ENCODE data around the gene CXCR6.

CXCR6 gene

DNA sequence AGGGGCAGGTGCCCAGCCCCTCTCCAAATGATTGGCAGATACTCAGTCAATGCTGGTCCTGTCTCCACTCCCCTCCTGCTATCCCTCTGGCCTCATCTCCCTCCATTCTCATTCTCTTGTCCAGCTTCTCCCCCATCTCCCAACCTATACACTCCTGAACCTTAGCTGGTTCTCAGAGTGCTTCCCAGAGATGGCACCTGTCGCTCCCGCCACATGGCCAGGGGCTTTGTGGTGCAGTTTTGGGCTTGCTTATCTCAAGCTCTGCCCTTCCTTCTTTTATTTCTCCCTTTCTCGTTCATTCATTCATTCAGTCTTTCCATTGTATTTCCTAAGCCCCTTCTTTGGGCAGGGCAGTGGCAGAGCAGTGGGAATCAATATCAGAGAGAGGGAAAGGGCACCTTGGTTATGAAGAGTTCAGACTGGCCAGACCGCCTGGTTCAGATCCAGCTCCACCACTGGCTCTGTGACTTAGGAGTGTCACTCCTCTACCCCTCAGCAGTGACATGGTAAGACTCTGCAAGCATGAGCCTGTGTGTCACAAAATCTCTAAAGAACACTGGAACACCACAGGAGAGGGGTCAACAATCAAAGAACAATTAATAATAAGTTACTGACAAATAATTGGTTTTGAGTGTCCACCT lies 20.2 kb upstream of the CXCR6 start:
- DNase-seq: no peak

DNA sequence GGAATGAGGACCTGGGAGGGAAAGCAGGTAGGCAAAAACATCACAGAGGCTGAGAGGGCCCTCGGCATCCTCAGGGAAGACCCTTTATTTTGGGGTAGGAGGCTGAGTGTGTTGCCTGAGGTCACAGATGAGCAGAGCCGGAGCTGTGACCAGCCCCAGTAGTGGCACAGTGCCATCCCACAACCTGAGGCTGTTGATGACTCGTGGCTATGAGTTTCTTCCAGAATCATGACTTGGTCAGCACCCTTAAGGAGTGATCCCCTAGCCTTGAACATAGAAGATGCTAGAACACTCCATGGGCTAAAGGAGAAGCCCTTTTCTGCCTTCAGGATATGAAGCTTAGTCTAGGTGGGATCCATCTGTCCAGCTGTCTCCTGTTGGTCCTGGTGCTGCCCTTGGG lies 19.5 kb upstream of the CXCR6 start:
- DNase-seq: no peak

DNA sequence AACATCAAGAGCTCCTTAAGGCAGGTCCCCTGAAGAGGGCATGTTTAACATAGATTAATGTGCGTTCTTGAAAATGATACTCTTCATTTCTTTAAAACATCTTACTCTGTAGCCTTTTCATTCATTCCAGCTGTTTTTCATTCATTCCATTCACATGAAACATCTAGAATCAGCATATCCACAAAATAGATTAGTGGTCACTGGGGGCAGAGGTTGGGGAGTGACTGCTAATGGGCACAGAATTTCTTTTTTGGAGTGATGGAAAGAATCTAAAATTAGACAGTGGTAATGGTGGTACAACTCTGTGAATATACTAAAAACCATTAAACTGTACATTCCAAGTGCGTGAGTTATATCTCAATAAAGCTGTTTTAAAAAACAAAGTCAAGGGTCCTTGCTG lies 15.4 kb upstream of the CXCR6 start:
- DNase-seq: no peak

GRCh38 chr3:45929042-45929679 lies 14.1 kb upstream of the CXCR6 start:
- DNase-seq: no peak

DNA sequence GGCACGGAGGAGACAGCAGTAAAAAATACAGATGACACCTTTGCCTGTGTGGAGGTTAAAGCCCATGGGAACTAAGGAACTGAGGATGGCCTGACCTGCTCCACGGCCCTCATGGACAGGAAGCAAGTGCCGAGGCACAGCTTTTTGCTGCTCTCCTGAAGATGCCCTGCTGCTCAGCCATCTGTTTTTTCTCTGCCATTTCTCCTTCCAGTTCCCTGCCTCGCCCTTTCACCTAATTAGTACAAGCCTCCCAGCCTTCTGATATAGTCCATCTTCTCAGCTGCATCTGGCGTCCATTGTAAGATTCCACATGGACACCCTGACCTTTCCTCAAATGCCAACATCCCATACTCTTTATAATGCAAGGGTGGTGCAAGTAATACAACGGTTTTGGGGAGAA lies 11.8 kb upstream of the CXCR6 start:
- no peak for DNase-seq

GRCh38 chr3:45932112-45932511 lies 11.2 kb upstream of the CXCR6 start:
- no peak for DNase-seq

- no peak for DNase-seq
These were observed 9.7 kb upstream of the CXCR6 start for GRCh38 chr3:45933591-45933990.

DNA sequence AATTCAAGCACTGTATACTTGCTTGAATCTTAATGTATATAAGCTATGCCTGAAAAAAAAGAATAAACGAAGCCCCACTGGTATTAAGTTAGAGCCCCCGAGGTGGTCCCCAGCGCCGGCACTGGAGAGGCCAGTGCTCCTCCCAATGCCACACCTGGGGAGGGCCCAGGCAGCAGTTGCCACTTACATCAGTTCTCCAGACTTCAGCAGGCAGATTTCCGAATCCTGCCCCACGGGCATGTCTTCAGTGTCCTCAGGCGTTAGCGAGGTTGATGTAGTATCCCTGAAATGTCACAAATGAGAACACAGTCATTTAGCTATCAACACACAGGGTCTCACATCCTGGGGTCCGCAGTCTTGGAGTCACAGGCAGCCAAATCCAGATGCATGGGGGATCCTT lies 7.0 kb upstream of the CXCR6 start:
- no peak for DNase-seq

DNA sequence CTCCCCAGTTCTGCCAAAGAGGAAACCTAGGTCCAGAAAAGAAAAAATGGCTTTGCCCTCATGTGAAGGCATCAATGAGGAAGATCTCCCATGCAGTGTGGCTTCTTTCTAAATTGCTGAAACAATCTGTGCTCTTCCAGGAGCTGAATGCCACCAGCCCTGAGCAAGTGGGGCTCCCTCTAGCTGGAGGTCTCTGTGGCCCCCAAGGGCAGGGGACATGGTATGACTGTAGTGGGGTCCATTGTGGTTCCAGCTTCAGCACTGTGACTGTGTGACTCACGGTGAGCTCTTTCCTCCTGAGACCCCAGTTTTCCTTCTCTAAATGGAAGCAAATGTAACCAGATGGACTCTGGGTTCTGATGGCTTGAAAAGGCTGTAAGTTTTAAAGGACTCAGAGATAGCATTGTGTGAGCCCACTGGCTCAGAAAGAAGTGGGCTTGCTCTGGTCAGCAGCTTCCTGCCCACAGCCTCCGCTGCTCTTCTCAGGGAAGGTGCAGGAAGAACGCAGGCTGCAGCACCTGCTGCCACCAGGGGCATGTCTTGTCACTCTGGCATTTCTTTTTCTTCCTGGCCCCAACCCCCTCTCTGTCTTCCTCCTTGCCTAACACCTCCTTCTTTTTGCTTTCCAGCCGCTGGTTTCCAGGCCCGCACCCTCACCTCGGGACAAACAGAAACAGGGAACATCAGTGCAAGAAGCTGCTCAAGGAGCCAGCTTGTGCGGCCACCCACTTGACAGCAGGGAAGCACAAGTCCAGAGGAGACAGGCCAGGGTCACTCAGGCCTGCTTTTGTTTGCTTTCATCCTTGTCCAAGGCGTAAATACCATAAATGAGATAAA lies 5.8 kb upstream of the CXCR6 start:
- no peak for DNase-seq

GRCh38 chr3:45938043-45938435 lies 5.2 kb upstream of the CXCR6 start:
- no peak for DNase-seq

GRCh38 chr3:45938864-45939263 lies 4.4 kb upstream of the CXCR6 start:
- peak; percentile 78 for DNase-seq

GRCh38 chr3:45939341-45939771 lies 3.9 kb upstream of the CXCR6 start:
- no peak for DNase-seq

GRCh38 chr3:45940004-45940780 lies 3.1 kb upstream of the CXCR6 start:
- DNase-seq: no peak

DNA sequence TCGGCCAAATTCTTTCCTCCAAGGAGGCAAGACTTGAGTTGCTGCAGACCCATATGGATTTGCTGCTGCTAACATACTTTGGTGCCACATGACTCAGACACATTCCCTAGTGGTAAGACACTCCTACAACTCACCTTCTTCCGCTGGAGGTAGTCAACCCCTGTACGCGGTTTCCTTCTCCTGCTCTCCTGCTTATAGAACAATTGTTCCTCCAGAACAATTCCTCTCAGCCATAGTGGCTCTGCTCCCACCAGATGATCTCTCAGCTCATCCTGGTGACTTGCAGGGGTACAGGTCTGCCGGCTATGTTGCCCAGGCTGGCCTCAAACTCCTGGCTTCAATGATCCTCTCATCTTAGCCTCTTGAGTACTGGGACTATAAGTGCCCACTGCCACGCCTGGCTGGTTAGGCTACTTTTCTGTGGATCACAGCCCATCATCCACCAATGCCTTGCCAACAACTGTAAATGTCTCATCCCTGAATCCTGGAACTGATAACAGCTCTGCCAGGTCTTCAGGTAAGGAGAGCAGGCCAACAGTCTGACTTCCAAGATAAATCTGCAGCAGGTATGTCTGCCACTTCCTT lies 2.4 kb upstream of the CXCR6 start:
- DNase-seq: no peak

GRCh38 chr3:45942051-45942825 lies 1.0 kb upstream of the CXCR6 start:
- DNase-seq: no peak

- no peak for DNase-seq
These were observed 1.8 kb downstream of the CXCR6 start for GRCh38 chr3:45944830-45945620.

GRCh38 chr3:45946307-45946706 lies 3.0 kb downstream of the CXCR6 start:
- no peak for DNase-seq

- DNase-seq: no peak
These were observed 3.6 kb downstream of the CXCR6 start for GRCh38 chr3:45946875-45947274.

DNA sequence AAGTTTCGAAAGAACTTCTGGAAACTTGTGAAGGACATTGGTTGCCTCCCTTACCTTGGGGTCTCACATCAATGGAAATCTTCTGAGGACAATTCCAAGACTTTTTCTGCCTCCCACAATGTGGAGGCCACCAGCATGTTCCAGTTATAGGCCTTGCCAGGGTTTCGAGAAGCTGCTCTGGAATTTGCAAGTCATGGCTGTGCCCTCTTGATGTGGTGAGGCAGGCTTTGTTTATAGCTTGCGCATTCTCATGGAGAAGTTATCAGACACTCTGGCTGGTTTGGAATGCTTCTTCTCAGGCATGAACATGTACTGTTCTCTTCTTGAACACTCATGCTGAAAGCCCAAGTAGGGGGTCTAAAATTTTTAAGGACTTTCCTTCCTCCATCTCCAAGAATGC lies 4.1 kb downstream of the CXCR6 start:
- DNase-seq: no peak

GRCh38 chr3:45948311-45948781 lies 5.1 kb downstream of the CXCR6 start:
- no peak for DNase-seq

DNA sequence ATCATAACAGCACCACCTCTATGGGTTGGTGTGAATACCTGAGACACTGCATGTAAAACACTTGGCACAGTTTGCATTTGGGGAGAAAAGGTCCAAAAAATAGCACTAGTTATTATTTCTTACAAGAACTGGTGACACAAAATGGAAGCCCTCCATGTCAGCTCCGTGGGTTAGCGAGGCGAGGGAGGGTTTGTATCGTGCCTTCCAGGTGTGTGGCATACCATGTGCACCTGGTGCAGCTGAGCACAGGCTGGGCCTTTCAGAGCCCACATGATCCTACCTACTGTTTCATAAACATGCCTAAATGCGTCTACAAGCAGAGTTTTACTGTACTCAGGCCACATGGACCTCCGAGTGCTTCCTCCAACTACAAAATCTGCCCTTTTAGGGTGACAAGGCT lies 5.6 kb downstream of the CXCR6 start:
- no peak for DNase-seq

Measured in NCI-H1092 treated with DMSO at 0.1 percent for 48 hours (cell line).